Right renal pelvis (tissue), 4 donors: Measurements from ENCODE around the gene SP4. TPM values are rescaled to one million over a fixed set of nuclear protein-coding genes. Genes with fewer than 3 reads are reported as not detected.
"Not testable (repeated sequence)": the region's sequence is repeated elsewhere in the genome, so short reads cannot be mapped to it uniquely, and the experiment has no call there.

ENCODE experiments used
- DNase-seq, 4 donors: peaks; one replicate each; pipeline ENCODE4 v3.0.0-alpha.2; 2013; ENCODE audit warnings: low read depth in 4 of 4, low spot score in 3 of 4, missing footprints in 1 of 4
- polyA plus RNA-seq, 4 donors: library from polyadenylated mRNA; unstranded; fragments of 120-200 nt; gene quantifications; one replicate each; pipeline ENCODE4 v1.2.1, GENCODE V29; 2013; ENCODE audit not compliant: insufficient read length in 4 of 4

The SP4 gene
- polyA plus RNA-seq, 4 donors = 13.1 to 17.8 (median 16.7) TPM

GRCh38 chr7:21514062-21514461 is 86.2 kb downstream of the SP4 start:
- DNase-seq = no peak

GRCh38 chr7:21524680-21525079 is 96.8 kb downstream of the SP4 start:
- DNase-seq = no peak

- DNase-seq = no peak
Measured at GRCh38 chr7:21526007-21526406, 98.1 kb downstream of the SP4 start.

GRCh38 chr7:21526448-21526847 is 98.6 kb downstream of the SP4 start:
- DNase-seq = no peak

GRCh38 chr7:21532485-21532884 is 104.6 kb downstream of the SP4 start:
- DNase-seq = not testable (repeated sequence)

- DNase-seq = not testable (repeated sequence)
Measured at GRCh38 chr7:21533646-21534045, 105.8 kb downstream of the SP4 start.

- DNase-seq = not testable (repeated sequence)
Measured at GRCh38 chr7:21536445-21537118, 108.7 kb downstream of the SP4 start.

- DNase-seq = no peak
Measured at GRCh38 chr7:21538936-21539495, 111.1 kb downstream of the SP4 start.

GRCh38 chr7:21542891-21543527 is 115.1 kb downstream of the SP4 start, which contains the start of gene DNAH11:
Gene DNAH11, plus strand, starts transcription at chr7:21543039. Its CDS starts 207 bp downstream, at chr7:21543246.
- peak; percentile 28 to 46 (median 40) for DNase-seq

- DNase-seq = peak in 1 of 4 donors; percentile 8
Measured at GRCh38 chr7:21543528-21544302, 115.8 kb downstream of the SP4 start.

- no peak for DNase-seq
Measured at GRCh38 chr7:21544303-21544656, 116.4 kb downstream of the SP4 start.

GRCh38 chr7:21544715-21545114 is 116.8 kb downstream of the SP4 start:
- DNase-seq = no peak

GRCh38 chr7:21547501-21547900 is 119.6 kb downstream of the SP4 start:
- DNase-seq = no peak

- DNase-seq = no peak
Measured at GRCh38 chr7:21548491-21548890, 120.6 kb downstream of the SP4 start.

- DNase-seq = no peak
Measured at GRCh38 chr7:21550076-21550475, 122.2 kb downstream of the SP4 start.

- no peak for DNase-seq
Measured at GRCh38 chr7:21550821-21551531, 123.1 kb downstream of the SP4 start.

- DNase-seq = no peak
Measured at GRCh38 chr7:21562385-21562784, 134.5 kb downstream of the SP4 start.
